MCF 10A (cell line): ENCODE measurements around the gene TRAF3IP1. TPM values are rescaled to one million over a fixed set of nuclear protein-coding genes. Genes with fewer than 3 reads are reported as not detected.
"Not testable (repeated sequence)": the region's sequence is repeated elsewhere in the genome, so short reads cannot be mapped to it uniquely, and the experiment has no call there.

Source experiments
- BruUV-seq: library from RNA; stranded (reverse); fragments of 400-500 nt; replicated peaks from 2 replicates; lab custom pipeline; 2021; lab: Mats Ljungman, UMichigan
- CTCF ChIA-PET: fragments of 300-600 bp; sonication (Branson Sonifier 250); formaldehyde crosslinking; extraction: SDS; loops from one replicate; lab custom pipeline; 2021; ENCODE audit warnings: antibody characterized with exemption, inconsistent platforms; lab: Yijun Ruan, JAX
- POLR2A ChIA-PET: fragments of 300-600, 350-650 bp; sonication (Branson Sonifier 250); formaldehyde crosslinking; extraction: SDS; loops from one replicate; lab custom pipeline; 2020; ENCODE audit warnings: antibody characterized with exemption, inconsistent platforms; lab: Yijun Ruan, JAX
- DNase-seq: peaks from one replicate; pipeline ENCODE4 v3.0.0-alpha.2; 2018; ENCODE audit not compliant: unreplicated experiment
- H3K27ac Mint-ChIP-seq: one replicate; pipeline ENCODE4 v1.8.0; 2022; ENCODE audit warnings: mild to moderate bottlenecking, low read depth, mixed read lengths; ENCODE audit not compliant: unreplicated experiment
- H3K27me3 Mint-ChIP-seq: one replicate; pipeline ENCODE4 v1.8.0; 2022; ENCODE audit warnings: mixed read lengths; ENCODE audit not compliant: insufficient read depth, unreplicated experiment
- H3K36me3 Mint-ChIP-seq: one replicate; pipeline ENCODE4 v1.8.0; 2022; ENCODE audit warnings: mild to moderate bottlenecking, moderate library complexity, mixed read lengths; ENCODE audit not compliant: insufficient read depth, unreplicated experiment
- H3K4me1 Mint-ChIP-seq: one replicate; pipeline ENCODE4 v1.8.0; 2022; ENCODE audit warnings: mixed read lengths; ENCODE audit not compliant: insufficient read depth, unreplicated experiment
- H3K4me3 Mint-ChIP-seq: one replicate; pipeline ENCODE4 v1.8.0; 2022; ENCODE audit warnings: mild to moderate bottlenecking, moderate library complexity, mixed read lengths; ENCODE audit not compliant: unreplicated experiment
- H3K9me3 Mint-ChIP-seq: one replicate; pipeline ENCODE4 v1.8.0; 2022; ENCODE audit warnings: mixed read lengths; ENCODE audit not compliant: unreplicated experiment
- CTCF ChIP-seq: fragments of 200-600 bp; IDR thresholded peaks from one replicate; pipeline ENCODE4 v1.8.0; 2022; ENCODE audit warnings: antibody characterized with exemption, mild to moderate bottlenecking; ENCODE audit not compliant: unreplicated experiment
- intact Hi-C: fragments of 100-400 bp; cut with micrococcal nuclease; formaldehyde crosslinking; loops from 2 replicates; pipeline ENCODE4 v1.14.1; 2022
- total RNA-seq: library from RNA; stranded (reverse); gene quantifications from 2 replicates; pipeline ENCODE4 v1.2.3, GENCODE V29; 2022

The TRAF3IP1 gene
- total RNA-seq, 1 experiment from 2014 or later: 19.1 TPM

- no peaks in the 10 kb centered on the region for H3K4me1 Mint-ChIP-seq
- no peak overlapping the region for H3K27ac Mint-ChIP-seq
- H3K27me3 Mint-ChIP-seq: no peaks in the 10 kb centered on the region
- intact Hi-C loops: loop anchor here (1.0 kb wide), 1 partner anchor 50 kb away; no protein-coding TSS in a partner anchor
- H3K4me3 Mint-ChIP-seq: no peak overlapping the region
- no TSS peak for BruUV-seq
- ChIA-PET POLR2A (interaction anchor here (1.1 to 7.7 kb wide), 2 partner anchors 15 to 20 kb away, joined by 5 to 47 read pairs; no protein-coding TSS in a partner anchor), CTCF (interaction anchor here (0.6 to 3.4 kb wide), 11 partner anchors 7 to 1774 kb away, joined by 3 to 18 read pairs (median 3); no protein-coding TSS in a partner anchor)
- no peaks in the 10 kb centered on the region for H3K36me3 Mint-ChIP-seq
- TF ChIP-seq CTCF: no peak
- H3K9me3 Mint-ChIP-seq: no peaks in the 10 kb centered on the region
- DNase-seq: no peak
These were observed 14.2 kb upstream of the TRAF3IP1 start for GRCh38 chr2:238305965-238306671.

GRCh38 chr2:238306672-238306998 lies 13.7 kb upstream of the TRAF3IP1 start:
- CTCF ChIA-PET: interaction anchor here (2.5 to 3.4 kb wide), 3 partner anchors 16 to 51 kb away, joined by 9 to 18 read pairs (median 10); no protein-coding TSS in a partner anchor
- Mint-ChIP-seq H3K27ac (no peak overlapping the region), H3K36me3 (no peaks in the 10 kb centered on the region), H3K9me3 (no peaks in the 10 kb centered on the region), H3K4me3 (no peak overlapping the region), H3K4me1 (no peaks in the 10 kb centered on the region), H3K27me3 (no peaks in the 10 kb centered on the region)
- no peak for TF ChIP-seq CTCF
- POLR2A ChIA-PET: interaction anchor here (1.1 to 7.7 kb wide), 2 partner anchors 15 to 21 kb away, joined by 5 to 47 read pairs; no protein-coding TSS in a partner anchor
- intact Hi-C loops: no loop called here
- BruUV-seq: no TSS peak
- no peak for DNase-seq

- Mint-ChIP-seq H3K4me3 (no peak overlapping the region), H3K4me1 (no peaks in the 10 kb centered on the region), H3K36me3 (no peaks in the 10 kb centered on the region), H3K27me3 (no peaks in the 10 kb centered on the region), H3K9me3 (no peaks in the 10 kb centered on the region), H3K27ac (no peak overlapping the region)
- BruUV-seq: no TSS peak
- intact Hi-C loops: no loop called here
- ChIA-PET CTCF (interaction anchor here (1.0 kb wide), 1 partner anchor 52 kb away, joined by 6 read pairs; no protein-coding TSS in a partner anchor), POLR2A (interaction anchor here (1.1 to 1.4 kb wide), 3 partner anchors 9 to 366 kb away, joined by 3 to 4 read pairs (median 3); no protein-coding TSS in a partner anchor)
- DNase-seq: peak; percentile 31
- TF ChIP-seq CTCF: peak; percentile 17
These were observed 12.1 kb upstream of the TRAF3IP1 start for GRCh38 chr2:238308177-238308576.

GRCh38 chr2:238310721-238311120 lies 9.6 kb upstream of the TRAF3IP1 start:
- H3K9me3 Mint-ChIP-seq, intact Hi-C loops, BruUV-seq, H3K4me1 Mint-ChIP-seq, H3K27me3 Mint-ChIP-seq, H3K27ac Mint-ChIP-seq, H3K36me3 Mint-ChIP-seq, DNase-seq, H3K4me3 Mint-ChIP-seq: not testable (repeated sequence)
- ChIA-PET POLR2A (interaction anchor here (0.8 to 1.2 kb wide), 2 partner anchors 20 to 25 kb away, joined by 3 to 5 read pairs; no protein-coding TSS in a partner anchor), CTCF (interaction anchor here (0.7 to 0.8 kb wide), 2 partner anchors 23 to 46 kb away, joined by 3 to 4 read pairs; no protein-coding TSS in a partner anchor)
